ENCODE data around the gene TSPAN18.

The TSPAN18 gene

DNA sequence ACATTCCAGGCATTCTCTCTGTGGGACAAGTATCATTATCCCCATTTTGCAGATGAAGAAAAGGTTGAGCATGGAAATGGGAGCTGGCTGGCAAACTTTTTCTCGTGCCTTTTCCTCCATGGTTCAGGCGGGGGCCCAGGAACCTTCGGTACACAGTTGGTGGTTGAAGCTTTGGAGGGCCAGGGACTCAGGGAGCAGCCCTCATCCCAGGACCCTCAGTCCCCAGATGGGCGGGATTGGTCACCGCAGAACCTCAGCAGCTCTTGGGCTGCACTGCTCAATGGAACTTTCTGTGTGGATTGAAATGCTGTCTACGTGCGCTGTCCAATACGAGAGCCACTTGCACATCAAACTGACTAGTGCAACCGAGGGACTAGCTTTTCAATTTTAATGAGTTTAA, 61.2 kb downstream of the TSPAN18 start:
- DNase-seq (ENCODE audit: low spot score) = no peak
- in situ Hi-C loops (cut with MboI; ENCODE audit: low sequenced_read_pairs, unreplicated experiment) = no loop called here
- TF ChIP-seq, protein P1, sequence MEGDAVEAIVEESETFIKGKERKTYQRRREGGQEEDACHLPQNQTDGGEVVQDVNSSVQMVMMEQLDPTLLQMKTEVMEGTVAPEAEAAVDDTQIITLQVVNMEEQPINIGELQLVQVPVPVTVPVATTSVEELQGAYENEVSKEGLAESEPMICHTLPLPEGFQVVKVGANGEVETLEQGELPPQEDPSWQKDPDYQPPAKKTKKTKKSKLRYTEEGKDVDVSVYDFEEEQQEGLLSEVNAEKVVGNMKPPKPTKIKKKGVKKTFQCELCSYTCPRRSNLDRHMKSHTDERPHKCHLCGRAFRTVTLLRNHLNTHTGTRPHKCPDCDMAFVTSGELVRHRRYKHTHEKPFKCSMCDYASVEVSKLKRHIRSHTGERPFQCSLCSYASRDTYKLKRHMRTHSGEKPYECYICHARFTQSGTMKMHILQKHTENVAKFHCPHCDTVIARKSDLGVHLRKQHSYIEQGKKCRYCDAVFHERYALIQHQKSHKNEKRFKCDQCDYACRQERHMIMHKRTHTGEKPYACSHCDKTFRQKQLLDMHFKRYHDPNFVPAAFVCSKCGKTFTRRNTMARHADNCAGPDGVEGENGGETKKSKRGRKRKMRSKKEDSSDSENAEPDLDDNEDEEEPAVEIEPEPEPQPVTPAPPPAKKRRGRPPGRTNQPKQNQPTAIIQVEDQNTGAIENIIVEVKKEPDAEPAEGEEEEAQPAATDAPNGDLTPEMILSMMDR (IDR thresholded peaks at IDR 0.05; ENCODE audit: borderline replicate concordance, control extremely low read depth, extremely low read depth, insufficient read depth, missing control alignments) = no peak

DNA sequence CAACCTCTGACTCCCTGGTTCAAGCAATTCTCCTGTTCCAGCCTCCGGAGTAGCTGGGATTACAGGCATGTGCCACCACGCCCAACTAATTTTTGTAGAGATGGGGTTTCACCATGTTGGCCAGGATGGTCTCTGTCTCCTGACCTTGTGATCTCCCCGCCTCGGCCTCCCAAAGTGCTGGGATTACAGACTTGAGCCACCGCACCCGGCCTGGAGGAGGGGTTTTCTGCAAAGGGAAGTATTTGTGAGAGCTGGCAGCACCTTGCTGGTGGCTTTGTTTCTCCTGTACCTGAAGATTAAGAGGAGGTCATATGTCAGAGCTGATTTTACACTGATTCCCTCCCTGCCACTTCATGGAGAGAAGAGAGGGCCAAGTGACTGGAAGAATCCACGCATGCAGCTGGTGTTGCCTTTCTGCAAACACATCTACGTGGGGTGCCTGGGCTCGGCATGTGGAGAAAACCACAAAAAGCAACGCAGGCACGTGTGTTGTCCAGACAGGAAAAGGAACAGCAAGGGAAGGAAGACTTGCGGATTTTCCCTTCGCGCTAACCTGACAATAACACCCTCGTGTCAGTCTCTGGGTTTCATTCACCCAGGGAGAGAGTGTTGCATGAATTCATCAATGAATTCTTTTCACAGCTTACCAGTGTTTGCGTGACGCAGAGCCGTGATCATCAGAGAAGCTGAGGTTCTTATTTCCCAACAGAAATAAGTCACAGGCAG, 61.9 kb downstream of the TSPAN18 start:
- in situ Hi-C loops (cut with MboI; ENCODE audit: low sequenced_read_pairs, unreplicated experiment) = no loop called here
- no peak for DNase-seq (ENCODE audit: low spot score)

DNA sequence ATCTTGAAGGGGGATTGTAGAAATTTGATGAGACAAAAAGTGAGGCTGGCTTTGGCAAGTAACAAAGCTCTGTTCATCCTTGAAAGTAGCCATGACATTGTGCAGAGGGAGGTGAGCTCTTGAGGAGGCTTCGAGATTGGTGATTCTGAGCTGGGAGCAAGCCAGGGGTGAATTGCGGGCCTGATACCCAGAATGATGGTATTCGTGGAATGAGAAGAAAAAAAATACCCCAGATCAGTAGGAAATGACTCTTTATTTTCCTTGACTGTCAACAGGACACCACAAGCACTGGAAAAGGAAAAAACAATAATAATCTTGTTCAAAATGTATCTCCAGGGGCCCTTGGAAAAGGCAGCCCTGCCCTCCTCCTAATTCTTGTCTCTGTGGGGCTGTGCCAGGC, 62.7 kb downstream of the TSPAN18 start:
- in situ Hi-C loops (cut with MboI; ENCODE audit: low sequenced_read_pairs, unreplicated experiment) = no loop called here
- TF ChIP-seq, protein P1 (IDR thresholded peaks at IDR 0.05; ENCODE audit: borderline replicate concordance, control extremely low read depth, extremely low read depth, insufficient read depth, missing control alignments) = no peak
- no peak for DNase-seq (ENCODE audit: low spot score)

More for the DNA sequence above, 61.9 kb downstream of the TSPAN18 start:
- TF ChIP-seq, protein P1 (IDR thresholded peaks at IDR 0.05; ENCODE audit: borderline replicate concordance, control extremely low read depth, extremely low read depth, insufficient read depth, missing control alignments) = no peak

DNA sequence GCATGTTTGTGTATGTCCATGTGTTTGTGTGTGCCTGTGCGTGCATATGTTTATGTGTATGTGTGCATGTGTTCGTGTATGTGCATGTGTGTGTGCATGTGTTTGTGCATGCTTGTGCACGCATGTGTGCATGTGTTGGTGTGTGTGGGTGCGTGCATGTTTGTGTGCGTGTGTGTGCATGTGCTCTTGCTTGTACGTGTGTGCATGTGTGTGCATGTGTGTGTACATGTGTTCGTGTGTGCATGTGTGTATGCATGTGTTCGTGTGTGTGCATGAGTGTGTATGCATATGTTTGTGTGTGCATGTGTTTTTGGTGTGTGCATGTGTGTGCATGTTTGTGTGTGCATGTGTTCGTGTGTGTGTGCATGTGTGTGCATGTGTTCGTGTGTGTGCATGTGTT, 63.4 kb downstream of the TSPAN18 start:
- in situ Hi-C loops (cut with MboI; ENCODE audit: low sequenced_read_pairs, unreplicated experiment) = no loop called here
- no peak for DNase-seq (ENCODE audit: low spot score)
- TF ChIP-seq, protein P1 (IDR thresholded peaks at IDR 0.05; ENCODE audit: borderline replicate concordance, control extremely low read depth, extremely low read depth, insufficient read depth, missing control alignments) = no peak

DNA sequence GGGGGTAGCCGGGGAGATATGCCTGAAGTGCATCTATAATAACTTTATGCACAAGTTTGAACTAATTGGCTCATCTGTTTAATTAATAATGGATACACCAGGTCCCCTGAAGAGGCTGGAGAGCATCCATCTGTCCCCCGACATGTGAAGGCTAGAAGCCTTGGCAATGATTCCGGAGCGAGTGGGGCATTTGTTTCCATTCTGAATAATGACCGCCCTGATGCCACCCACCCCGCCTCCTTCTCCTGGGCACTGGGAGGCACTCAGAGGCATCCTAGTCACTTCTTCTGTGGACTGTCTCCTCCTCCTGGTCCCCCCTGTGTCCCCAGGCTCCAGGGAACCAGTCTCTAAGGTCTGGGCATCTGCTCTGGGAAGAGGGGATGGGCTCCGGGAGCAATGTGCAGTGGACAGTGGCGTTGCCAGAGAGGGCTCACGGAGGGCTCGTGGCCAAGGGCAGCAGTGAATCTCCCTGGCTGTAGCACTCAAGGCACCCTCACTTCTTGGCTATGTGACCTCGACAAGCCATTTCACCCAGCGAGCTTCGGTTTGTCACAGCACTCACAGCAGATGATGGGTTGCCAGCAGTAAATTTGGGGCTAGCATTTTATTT, 64.7 kb downstream of the TSPAN18 start:
- DNase-seq (ENCODE audit: low spot score) = no peak
- TF ChIP-seq, protein P1 (IDR thresholded peaks at IDR 0.05; ENCODE audit: borderline replicate concordance, control extremely low read depth, extremely low read depth, insufficient read depth, missing control alignments) = no peak
- in situ Hi-C loops (cut with MboI; ENCODE audit: low sequenced_read_pairs, unreplicated experiment) = no loop called here

DNA sequence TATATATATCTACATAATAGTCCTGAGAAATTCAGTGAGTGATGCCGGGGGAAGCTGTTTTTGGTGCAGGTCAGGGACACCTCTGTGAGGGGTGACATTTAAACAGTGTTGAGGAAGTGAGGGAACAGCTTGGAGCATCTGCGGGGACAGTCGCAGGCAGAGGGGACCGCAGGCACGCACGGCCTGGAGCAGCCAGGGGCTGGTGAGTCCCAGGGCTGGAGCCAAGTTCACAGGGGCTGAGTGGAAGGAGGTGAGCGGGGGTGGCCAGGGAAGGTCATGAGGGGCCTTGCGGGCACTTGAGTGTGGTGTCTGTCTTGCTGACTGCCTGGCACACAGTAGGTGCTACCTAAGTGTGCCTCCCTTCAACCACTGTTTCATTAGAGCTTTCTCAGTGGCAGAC, 65.4 kb downstream of the TSPAN18 start:
- TF ChIP-seq, protein P1 (IDR thresholded peaks at IDR 0.05; ENCODE audit: borderline replicate concordance, control extremely low read depth, extremely low read depth, insufficient read depth, missing control alignments) = no peak
- DNase-seq (ENCODE audit: low spot score) = no peak
- in situ Hi-C loops (cut with MboI; ENCODE audit: low sequenced_read_pairs, unreplicated experiment) = no loop called here

Measured in GM13976 (cell line).